ENCODE data around the gene MINDY4. TPM values are rescaled to one million over a fixed set of nuclear protein-coding genes. Genes with fewer than 3 reads are reported as not detected.

Gene MINDY4
- total and polyA plus RNA-seq, 2 of the 4 experiments (the other 2 are of a cell fraction), result 1.8 to 3.6 TPM

DNA sequence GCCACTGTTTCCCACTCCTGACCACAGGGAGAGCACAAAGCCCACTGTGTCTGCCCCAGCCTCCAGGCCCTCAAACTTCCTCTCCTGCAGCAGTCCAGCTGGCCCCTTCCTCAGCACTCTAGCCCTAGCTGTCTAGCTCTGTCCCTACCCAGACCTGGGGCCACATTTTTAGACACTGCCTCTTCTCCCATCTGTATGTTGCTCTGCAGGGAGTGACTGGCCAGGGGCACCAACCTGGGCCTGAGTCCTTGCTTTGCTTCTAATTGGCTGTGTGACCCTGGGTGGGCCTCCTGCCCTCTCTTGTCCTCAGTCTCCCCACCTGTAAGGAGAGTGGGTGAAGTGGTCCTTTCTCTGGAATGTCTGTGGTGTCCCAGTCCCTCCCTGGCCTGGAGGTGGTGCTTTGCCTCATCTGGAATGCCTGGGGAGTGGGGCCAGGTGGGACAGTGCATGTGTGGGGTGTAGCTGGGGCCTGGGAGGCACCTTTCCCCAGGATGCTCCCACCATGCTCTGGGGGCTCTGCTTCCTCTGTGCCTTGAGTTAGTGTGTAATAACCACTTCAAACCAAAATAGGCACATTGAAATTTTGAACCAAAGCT lies 165.5 kb downstream of the MINDY4 start:
- CTCF ChIA-PET, result no interaction called here
- H3K18ac ChIP-seq (ENCODE audit: low read depth, low read length), result no peak overlapping the region
- no peak overlapping the region for H3K56ac ChIP-seq (ENCODE audit: extremely low read depth, insufficient read depth, low read length)
- no peak overlapping the region for H4K5ac ChIP-seq (ENCODE audit: low read depth, low read length)
- no peak overlapping the region for H2AFZ ChIP-seq (replicated peaks; ENCODE audit: low read length, poor library complexity)
- BruUV-seq (replicated peaks), result no TSS peak
- dilution Hi-C loops (cut with HindIII; ENCODE audit: low sequenced_read_pairs, unreplicated experiment) (no loop called here), in situ Hi-C loops (cut with MboI; ENCODE audit: low sequenced_read_pairs) (no loop called here), intact Hi-C loops (cut with micrococcal nuclease) (no loop called here)
- H3K23ac ChIP-seq (ENCODE audit: low read depth, low read length), result no peak overlapping the region
- H2AK9ac ChIP-seq (replicated peaks; ENCODE audit: low read depth, low read length, poor library complexity), result no peak overlapping the region
- POLR2A ChIA-PET (ENCODE audit: unreplicated experiment), result no interaction called here
- no peaks in the 10 kb centered on the region for H3K36me3 ChIP-seq (ENCODE audit: control insufficient read depth, insufficient read depth, low read length)
- no peaks in the 10 kb centered on the region for H3K4me1 ChIP-seq (ENCODE audit: control insufficient read depth, insufficient read depth, low read length)
- no peak overlapping the region for H3K9ac ChIP-seq (ENCODE audit: low read depth, low read length)
- H4K20me1 ChIP-seq (ENCODE audit: insufficient read depth, low read length), result no peaks in the 10 kb centered on the region
- no peak overlapping the region for H3K4me3 ChIP-seq (ENCODE audit: insufficient read depth, low read depth, low read length)
- H3K27me3 ChIP-seq (ENCODE audit: control insufficient read depth, insufficient read depth, low read length), result peaks cover 27% of the 10 kb centered on the region
- no peaks in the 10 kb centered on the region for H3K9me1 ChIP-seq (ENCODE audit: insufficient read depth, low read length)
- no peak overlapping the region for H4K91ac ChIP-seq (ENCODE audit: insufficient read depth, low read depth, low read length)
- no peak for TF ChIP-seq NFE2L2 (IDR thresholded peaks at IDR 0.05; ENCODE audit: low read depth, low read length)
- TF ChIP-seq, protein P1, sequence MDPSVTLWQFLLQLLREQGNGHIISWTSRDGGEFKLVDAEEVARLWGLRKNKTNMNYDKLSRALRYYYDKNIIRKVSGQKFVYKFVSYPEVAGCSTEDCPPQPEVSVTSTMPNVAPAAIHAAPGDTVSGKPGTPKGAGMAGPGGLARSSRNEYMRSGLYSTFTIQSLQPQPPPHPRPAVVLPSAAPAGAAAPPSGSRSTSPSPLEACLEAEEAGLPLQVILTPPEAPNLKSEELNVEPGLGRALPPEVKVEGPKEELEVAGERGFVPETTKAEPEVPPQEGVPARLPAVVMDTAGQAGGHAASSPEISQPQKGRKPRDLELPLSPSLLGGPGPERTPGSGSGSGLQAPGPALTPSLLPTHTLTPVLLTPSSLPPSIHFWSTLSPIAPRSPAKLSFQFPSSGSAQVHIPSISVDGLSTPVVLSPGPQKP (IDR thresholded peaks at IDR 0.05; ENCODE audit: borderline replicate concordance, low read depth, low read length), result no peak
- TF ChIP-seq, protein P2, sequence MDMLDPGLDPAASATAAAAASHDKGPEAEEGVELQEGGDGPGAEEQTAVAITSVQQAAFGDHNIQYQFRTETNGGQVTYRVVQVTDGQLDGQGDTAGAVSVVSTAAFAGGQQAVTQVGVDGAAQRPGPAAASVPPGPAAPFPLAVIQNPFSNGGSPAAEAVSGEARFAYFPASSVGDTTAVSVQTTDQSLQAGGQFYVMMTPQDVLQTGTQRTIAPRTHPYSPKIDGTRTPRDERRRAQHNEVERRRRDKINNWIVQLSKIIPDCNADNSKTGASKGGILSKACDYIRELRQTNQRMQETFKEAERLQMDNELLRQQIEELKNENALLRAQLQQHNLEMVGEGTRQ (IDR thresholded peaks at IDR 0.05; ENCODE audit: low read depth, low read length), result no peak
- TF ChIP-seq POLR2A (IDR thresholded peaks at IDR 0.05; ENCODE audit: low read depth, low read length), result no peak
- no peak for TF ChIP-seq RCOR1 (IDR thresholded peaks at IDR 0.05; ENCODE audit: insufficient replicate concordance, low read length)
- no peak for TF ChIP-seq BHLHE40 (IDR thresholded peaks at IDR 0.05; ENCODE audit: low read depth, low read length)
- TF ChIP-seq FOS (IDR thresholded peaks at IDR 0.05; ENCODE audit: low read depth, low read length), result no peak
- no peak for TF ChIP-seq CHD1 (IDR thresholded peaks at IDR 0.05; ENCODE audit: low read depth, low read length)
- no peak for TF ChIP-seq RAD21 (IDR thresholded peaks at IDR 0.05; ENCODE audit: low read length)
- no peak for TF ChIP-seq SMC3 (IDR thresholded peaks at IDR 0.05; ENCODE audit: low read depth, low read length)
- no peak for TF ChIP-seq MXI1 (IDR thresholded peaks at IDR 0.05; ENCODE audit: borderline replicate concordance, low read depth, low read length)
- TF ChIP-seq CEBPB (IDR thresholded peaks at IDR 0.05; ENCODE audit: low read depth, low read length), result no peak
- TF ChIP-seq RFX5 (IDR thresholded peaks at IDR 0.05; ENCODE audit: low read depth, low read length), result no peak
- no peak for TF ChIP-seq MAFK (IDR thresholded peaks at IDR 0.05; ENCODE audit: low read depth, low read length)
- H3K9me3 ChIP-seq (ENCODE audit: control insufficient read depth, insufficient read depth, low read length), result no peaks in the 10 kb centered on the region
- H2BK20ac ChIP-seq (ENCODE audit: low read depth, low read length), result no peak overlapping the region
- no peak overlapping the region for H2AK5ac ChIP-seq (ENCODE audit: low read depth, low read length)
- no peak overlapping the region for H2BK120ac ChIP-seq (ENCODE audit: low read depth, low read length)
- no peaks in the 10 kb centered on the region for H3K79me1 ChIP-seq (ENCODE audit: low read depth in 1 of 2, low read length in 2 of 2)
- no peak overlapping the region for H3K4ac ChIP-seq (ENCODE audit: low read depth, low read length)
- ATAC-seq (ENCODE audit: low read depth) (no peak), DNase-seq (no peak)
- H2BK15ac ChIP-seq (ENCODE audit: low read depth, low read length), result no peak overlapping the region
- H3K14ac ChIP-seq (replicated peaks; ENCODE audit: low read depth, low read length), result no peak overlapping the region
- no peak overlapping the region for H3K4me2 ChIP-seq (ENCODE audit: low read depth, low read length)
- H3K27ac ChIP-seq (ENCODE audit: insufficient read depth, low read length), result no peak overlapping the region
- H4K8ac ChIP-seq (ENCODE audit: low read depth in 2 of 2, low read length in 2 of 2), result no peak overlapping the region
- H2BK5ac ChIP-seq (ENCODE audit: low read depth, low read length, poor library complexity, severe bottlenecking), result no peak overlapping the region

Data from IMR-90 (cell line).